ENCODE measurements around the gene NF1.
"Not testable (repeated sequence)": the region's sequence is repeated elsewhere in the genome, so short reads cannot be mapped to it uniquely, and the experiment has no call there.

Gene NF1

GRCh38 chr17:31349454-31349853 lies 254.7 kb downstream of the NF1 start:
- no peak for DNase-seq

GRCh38 chr17:31355935-31356334 lies 261.2 kb downstream of the NF1 start:
- no peak for DNase-seq

GRCh38 chr17:31357091-31357490 lies 262.3 kb downstream of the NF1 start:
- no peak for DNase-seq

GRCh38 chr17:31357839-31358394 lies 263.1 kb downstream of the NF1 start:
- DNase-seq, result no peak

GRCh38 chr17:31364012-31364411 lies 269.2 kb downstream of the NF1 start:
- DNase-seq, result no peak

GRCh38 chr17:31366088-31366487 lies 271.3 kb downstream of the NF1 start:
- no peak for DNase-seq

- DNase-seq, result no peak
Observed at GRCh38 chr17:31369266-31369665, 274.5 kb downstream of the NF1 start.

GRCh38 chr17:31371511-31372097 lies 276.8 kb downstream of the NF1 start:
- no peak for DNase-seq

GRCh38 chr17:31373150-31374093 lies 278.6 kb downstream of the NF1 start:
- DNase-seq, result no peak

- no peak for DNase-seq
Observed at GRCh38 chr17:31374094-31374447, 279.3 kb downstream of the NF1 start.

- DNase-seq, result no peak
Observed at GRCh38 chr17:31374503-31374902, 279.7 kb downstream of the NF1 start.

- DNase-seq, result no peak
Observed at GRCh38 chr17:31378638-31379037, 283.9 kb downstream of the NF1 start.

- DNase-seq, result no peak
Observed at GRCh38 chr17:31379597-31380205, 284.9 kb downstream of the NF1 start.

GRCh38 chr17:31381165-31381668 lies 286.4 kb downstream of the NF1 start:
- DNase-seq, result no peak

- not testable (repeated sequence) for DNase-seq
Observed at GRCh38 chr17:31382668-31383275, 288.0 kb downstream of the NF1 start.

- DNase-seq, result not testable (repeated sequence)
Observed at GRCh38 chr17:31383488-31383887, 288.7 kb downstream of the NF1 start.

GRCh38 chr17:31385428-31386285 lies 290.9 kb downstream of the NF1 start:
- no peak for DNase-seq

GRCh38 chr17:31386542-31387075 lies 291.8 kb downstream of the NF1 start:
- DNase-seq, result no peak

GRCh38 chr17:31387438-31387837 lies 292.7 kb downstream of the NF1 start:
- DNase-seq, result no peak

GRCh38 chr17:31388351-31388750 lies 293.6 kb downstream of the NF1 start:
- no peak for DNase-seq

- DNase-seq, result no peak
Observed at GRCh38 chr17:31388770-31389656, 294.2 kb downstream of the NF1 start.
